Astrocyte (in vitro differentiated cells and primary cell): ENCODE measurements around the gene SUPT7L. TPM values are rescaled to one million over a fixed set of nuclear protein-coding genes. Genes with fewer than 3 reads are reported as not detected.
"Not testable (repeated sequence)": the region's sequence is repeated elsewhere in the genome, so short reads cannot be mapped to it uniquely, and the experiment has no call there.

Source experiments
- DNase-seq: peaks from one replicate; pipeline ENCODE4 v3.0.0-alpha.2; 2010; ENCODE audit warnings: low read depth
- FAIRE-seq: peaks from 2 replicates; lab custom pipeline; 2011; peaks lifted over from hg19 to GRCh38; lab: Jason Lieb, UNC
- H2AFZ ChIP-seq: 2 replicates; pipeline ENCODE4 v1.6.0; 2012; ENCODE audit warnings: low read depth, low read length, inconsistent platforms
- H3K27ac ChIP-seq: 2 replicates; pipeline ENCODE4 v1.5.1; 2011; ENCODE audit warnings: low read depth, low read length, inconsistent platforms
- H3K27me3 ChIP-seq: 2 replicates; pipeline ENCODE4 v1.6.0; 2011; ENCODE audit warnings: low read length, inconsistent platforms; ENCODE audit not compliant: insufficient read depth
- H3K36me3 ChIP-seq: 2 replicates; pipeline ENCODE4 v1.5.1; 2011; ENCODE audit warnings: low read length, inconsistent platforms; ENCODE audit not compliant: insufficient read depth
- H3K4me1 ChIP-seq: 2 replicates; pipeline ENCODE4 v1.5.1; 2011; ENCODE audit warnings: low read length, inconsistent platforms; ENCODE audit not compliant: insufficient read depth
- H3K4me2 ChIP-seq: 2 replicates; pipeline ENCODE4 v1.6.0; 2012; ENCODE audit warnings: low read length, inconsistent platforms
- H3K4me3 ChIP-seq: 2 replicates; pipeline ENCODE4 v1.5.1; 2011; ENCODE audit warnings: low read depth, mild to moderate bottlenecking, low read length, inconsistent platforms; ENCODE audit not compliant: insufficient read depth
- H3K79me2 ChIP-seq: 2 replicates; pipeline ENCODE4 v1.6.0; 2012; ENCODE audit warnings: mild to moderate bottlenecking, low read length, inconsistent platforms; ENCODE audit not compliant: insufficient read depth
- H3K9ac ChIP-seq: 2 replicates; pipeline ENCODE4 v1.6.0; 2012; ENCODE audit warnings: mild to moderate bottlenecking, low read length, inconsistent platforms
- H3K9me3 ChIP-seq: 2 replicates; pipeline ENCODE4 v1.5.1; 2012; ENCODE audit warnings: low read depth, mild to moderate bottlenecking, low read length, inconsistent platforms; ENCODE audit not compliant: insufficient read depth
- H4K20me1 ChIP-seq: 2 replicates; pipeline ENCODE4 v1.6.0; 2012; ENCODE audit warnings: low read length, inconsistent platforms; ENCODE audit not compliant: insufficient read depth
- H3K27ac Mint-ChIP-seq: one replicate; pipeline ENCODE4 v1.8.0; 2021; ENCODE audit warnings: mild to moderate bottlenecking, mixed read lengths; ENCODE audit not compliant: unreplicated experiment
- H3K27me3 Mint-ChIP-seq: one replicate; pipeline ENCODE4 v1.8.0; 2021; ENCODE audit warnings: low read depth, mixed read lengths; ENCODE audit not compliant: unreplicated experiment
- H3K36me3 Mint-ChIP-seq: one replicate; pipeline ENCODE4 v1.8.0; 2021; ENCODE audit warnings: low read depth, mixed read lengths; ENCODE audit not compliant: unreplicated experiment
- H3K4me1 Mint-ChIP-seq: one replicate; pipeline ENCODE4 v1.8.0; 2021; ENCODE audit warnings: low read depth, mixed read lengths; ENCODE audit not compliant: unreplicated experiment
- H3K4me3 Mint-ChIP-seq: one replicate; pipeline ENCODE4 v1.8.0; 2021; ENCODE audit warnings: mild to moderate bottlenecking, moderate library complexity, mixed read lengths; ENCODE audit not compliant: unreplicated experiment
- H3K9me3 Mint-ChIP-seq: one replicate; pipeline ENCODE4 v1.8.0; 2021; ENCODE audit warnings: mild to moderate bottlenecking, mixed read lengths; ENCODE audit not compliant: unreplicated experiment
- CTCF ChIP-seq: IDR thresholded peaks from 2 replicates; pipeline ENCODE4 v1.5.1; 2011; ENCODE audit warnings: low read depth, mild to moderate bottlenecking, inconsistent platforms, low read length, moderate library complexity; ENCODE audit not compliant: insufficient read depth
- EZH2 ChIP-seq: IDR thresholded peaks from 2 replicates; pipeline ENCODE4 v1.6.1; 2012; ENCODE audit warnings: mild to moderate bottlenecking, low read length, inconsistent platforms; ENCODE audit not compliant: insufficient read depth
- total RNA-seq: library from RNA; stranded (reverse); gene quantifications from 2 replicates; pipeline ENCODE4 v1.2.1, GENCODE V29; 2021

Gene SUPT7L
- total RNA-seq, 1 donor from 2014 or later, result 27.8 TPM

GRCh38 chr2:27628767-27629709 lies 34.4 kb downstream of the SUPT7L start, which contains the start of the genes CCDC121 and GPN1:
CCDC121 (minus strand) TSS chr2:27629012; CDS start chr2:27627799, 1,213 bp downstream.
GPN1 (plus strand) TSS chr2:27629050; CDS start chr2:27629059, 9 bp downstream.
- Histone ChIP-seq H3K4me1 (peaks cover 27% of the 10 kb centered on the region), H3K9ac (peak within 1 kb of the TSS; percentile 98), H3K4me3 (peak within 1 kb of the TSS; percentile 97), H3K4me2 (peak within 1 kb of the TSS; percentile 94), H3K27ac (peak within 1 kb of the TSS; percentile 98), H3K27me3 (no peaks in the 10 kb centered on the region), H4K20me1 (no peaks in the 10 kb centered on the region), H3K9me3 (no peaks in the 10 kb centered on the region), H3K79me2 (peaks cover 43% of the 10 kb centered on the region), H3K36me3 (peaks cover 29% of the 10 kb centered on the region), H2AFZ (peak within 1 kb of the TSS; percentile 79)
- Mint-ChIP-seq H3K36me3 (peaks cover 14% of the 10 kb centered on the region), H3K27ac (no peak within 1 kb of the TSS), H3K4me3 (no peak within 1 kb of the TSS), H3K27me3 (no peaks in the 10 kb centered on the region), H3K9me3 (no peaks in the 10 kb centered on the region), H3K4me1 (peaks cover 29% of the 10 kb centered on the region)
- TF ChIP-seq EZH2 (no peak), CTCF (no peak)
- no peak for FAIRE-seq
- peak; percentile 92 for DNase-seq

- peaks cover 29% of the 10 kb centered on the region for H3K36me3 ChIP-seq
- TF ChIP-seq EZH2 (no peak), CTCF (no peak)
- no peaks in the 10 kb centered on the region for H3K9me3 Mint-ChIP-seq
- H3K27ac ChIP-seq, result peak overlapping the region; percentile 98
- no peaks in the 10 kb centered on the region for H4K20me1 ChIP-seq
- no peak overlapping the region for H3K4me3 Mint-ChIP-seq
- peaks cover 29% of the 10 kb centered on the region for H3K4me1 Mint-ChIP-seq
- DNase-seq (peak; percentile 99), FAIRE-seq (no peak)
- no peak overlapping the region for H3K27ac Mint-ChIP-seq
- H3K9ac ChIP-seq, result peak overlapping the region; percentile 98
- peaks cover 35% of the 10 kb centered on the region for H3K4me1 ChIP-seq
- no peak overlapping the region for H2AFZ ChIP-seq
- no peaks in the 10 kb centered on the region for H3K9me3 ChIP-seq
- H3K4me2 ChIP-seq, result peak overlapping the region; percentile 94
- no peaks in the 10 kb centered on the region for H3K27me3 ChIP-seq
- H3K36me3 Mint-ChIP-seq, result peaks cover 17% of the 10 kb centered on the region
- peak overlapping the region; percentile 97 for H3K4me3 ChIP-seq
- H3K27me3 Mint-ChIP-seq, result no peaks in the 10 kb centered on the region
- peaks cover 42% of the 10 kb centered on the region for H3K79me2 ChIP-seq
These were observed 35.2 kb downstream of the SUPT7L start for GRCh38 chr2:27627963-27628766.

- H2AFZ ChIP-seq, H3K9me3 Mint-ChIP-seq, H3K4me2 ChIP-seq, H4K20me1 ChIP-seq, DNase-seq, H3K27me3 ChIP-seq, H3K27ac Mint-ChIP-seq, FAIRE-seq, H3K4me3 ChIP-seq, H3K4me3 Mint-ChIP-seq, H3K27me3 Mint-ChIP-seq, H3K9me3 ChIP-seq: not testable (repeated sequence)
- peaks cover 37% of the 10 kb centered on the region for H3K4me1 Mint-ChIP-seq
- peaks cover 47% of the 10 kb centered on the region for H3K4me1 ChIP-seq
- peaks cover 30% of the 10 kb centered on the region for H3K79me2 ChIP-seq
- H3K27ac ChIP-seq, result peak overlapping the region; percentile 98
- peaks cover 20% of the 10 kb centered on the region for H3K36me3 Mint-ChIP-seq
- H3K36me3 ChIP-seq, result peaks cover 20% of the 10 kb centered on the region
- H3K9ac ChIP-seq, result peak overlapping the region; percentile 98
These were observed 36.5 kb downstream of the SUPT7L start for GRCh38 chr2:27626921-27627320.

- H2AFZ ChIP-seq, H4K20me1 ChIP-seq, H3K4me3 Mint-ChIP-seq, H3K9me3 ChIP-seq, H3K27ac Mint-ChIP-seq, H3K27me3 Mint-ChIP-seq, H3K4me2 ChIP-seq, H3K9ac ChIP-seq, DNase-seq, FAIRE-seq, H3K27me3 ChIP-seq, H3K4me3 ChIP-seq, H3K9me3 Mint-ChIP-seq: not testable (repeated sequence)
- Histone ChIP-seq H3K27ac (peak overlapping the region; percentile 98), H3K4me1 (peaks cover 48% of the 10 kb centered on the region), H3K36me3 (peaks cover 20% of the 10 kb centered on the region), H3K79me2 (peaks cover 24% of the 10 kb centered on the region)
- peaks cover 37% of the 10 kb centered on the region for H3K4me1 Mint-ChIP-seq
- H3K36me3 Mint-ChIP-seq, result peaks cover 19% of the 10 kb centered on the region
These were observed 37.1 kb downstream of the SUPT7L start for GRCh38 chr2:27626323-27626722.
